Progenitor cell of endocrine pancreas (in vitro differentiated cells): ENCODE results near the gene DRICH1. TPM values are rescaled to one million over a fixed set of nuclear protein-coding genes. Genes with fewer than 3 reads are reported as not detected.
"Not testable (repeated sequence)": the region's sequence is repeated elsewhere in the genome, so short reads cannot be mapped to it uniquely, and the experiment has no call there.

Source experiments
- DNase-seq: peaks from one replicate; pipeline ENCODE4 v3.0.0; 2021; ENCODE audit warnings: low spot score; ENCODE audit not compliant: unreplicated experiment
- H3K27ac Mint-ChIP-seq: 2 replicates; pipeline ENCODE4 v1.8.0; 2021; ENCODE audit warnings: mild to moderate bottlenecking, moderate library complexity, mixed read lengths
- H3K27me3 Mint-ChIP-seq: 2 replicates; pipeline ENCODE4 v1.8.0; 2021; ENCODE audit warnings: mixed read lengths
- H3K36me3 Mint-ChIP-seq: 2 replicates; pipeline ENCODE4 v1.8.0; 2022; ENCODE audit warnings: mixed read lengths; ENCODE audit not compliant: insufficient read depth
- H3K4me1 Mint-ChIP-seq: 2 replicates; pipeline ENCODE4 v1.8.0; 2021; ENCODE audit warnings: low read depth, mixed read lengths
- H3K4me3 Mint-ChIP-seq: 2 replicates; pipeline ENCODE4 v1.8.0; 2021; ENCODE audit warnings: low read depth, mild to moderate bottlenecking, moderate library complexity, mixed read lengths
- H3K9me3 Mint-ChIP-seq: 2 replicates; pipeline ENCODE4 v1.8.0; 2021; ENCODE audit warnings: low read depth, mixed read lengths
- total RNA-seq: library from RNA; stranded (reverse); gene quantifications from 2 replicates; pipeline ENCODE4 v1.2.1, GENCODE V29; 2021
- TF ChIP-seq, protein P1 (sequence below): fragments of 200-600 bp; sonication (generic); IDR thresholded peaks from one replicate; pipeline ENCODE4 v1.5.0; 2021; ENCODE audit warnings: antibody characterized with exemption, mild to moderate bottlenecking; ENCODE audit not compliant: unreplicated experiment

The DRICH1 gene
- total RNA-seq, 1 donor from 2014 or later = 8.6 TPM

DNA sequence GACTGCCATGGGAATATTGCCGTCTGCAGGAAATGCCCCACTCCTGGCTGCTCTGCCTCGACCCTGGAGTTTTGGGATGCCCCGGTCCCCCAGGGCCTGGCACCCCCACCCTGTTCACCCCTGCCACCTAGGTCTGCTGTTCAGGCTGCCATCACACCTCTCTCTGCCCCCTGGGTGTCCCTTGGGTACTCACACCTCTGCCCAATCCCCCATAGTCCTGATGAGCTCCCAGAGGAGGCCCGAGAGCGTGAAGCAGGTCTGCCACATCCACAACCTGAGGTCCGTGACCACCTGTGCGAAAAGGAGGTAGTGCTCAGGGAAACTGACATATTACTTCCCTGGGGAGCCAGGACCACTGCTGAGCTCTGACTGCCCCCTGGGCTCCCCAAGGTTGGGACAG lies 20.2 kb upstream of the DRICH1 start:
- H3K36me3 Mint-ChIP-seq = peaks cover 7% of the 10 kb centered on the region
- no peaks in the 10 kb centered on the region for H3K27me3 Mint-ChIP-seq
- DNase-seq = no peak
- H3K4me3 Mint-ChIP-seq = no peak overlapping the region
- TF ChIP-seq, protein P1, sequence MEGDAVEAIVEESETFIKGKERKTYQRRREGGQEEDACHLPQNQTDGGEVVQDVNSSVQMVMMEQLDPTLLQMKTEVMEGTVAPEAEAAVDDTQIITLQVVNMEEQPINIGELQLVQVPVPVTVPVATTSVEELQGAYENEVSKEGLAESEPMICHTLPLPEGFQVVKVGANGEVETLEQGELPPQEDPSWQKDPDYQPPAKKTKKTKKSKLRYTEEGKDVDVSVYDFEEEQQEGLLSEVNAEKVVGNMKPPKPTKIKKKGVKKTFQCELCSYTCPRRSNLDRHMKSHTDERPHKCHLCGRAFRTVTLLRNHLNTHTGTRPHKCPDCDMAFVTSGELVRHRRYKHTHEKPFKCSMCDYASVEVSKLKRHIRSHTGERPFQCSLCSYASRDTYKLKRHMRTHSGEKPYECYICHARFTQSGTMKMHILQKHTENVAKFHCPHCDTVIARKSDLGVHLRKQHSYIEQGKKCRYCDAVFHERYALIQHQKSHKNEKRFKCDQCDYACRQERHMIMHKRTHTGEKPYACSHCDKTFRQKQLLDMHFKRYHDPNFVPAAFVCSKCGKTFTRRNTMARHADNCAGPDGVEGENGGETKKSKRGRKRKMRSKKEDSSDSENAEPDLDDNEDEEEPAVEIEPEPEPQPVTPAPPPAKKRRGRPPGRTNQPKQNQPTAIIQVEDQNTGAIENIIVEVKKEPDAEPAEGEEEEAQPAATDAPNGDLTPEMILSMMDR = no peak
- H3K4me1 Mint-ChIP-seq = no peaks in the 10 kb centered on the region
- H3K9me3 Mint-ChIP-seq = no peaks in the 10 kb centered on the region
- H3K27ac Mint-ChIP-seq = no peak overlapping the region

DNA sequence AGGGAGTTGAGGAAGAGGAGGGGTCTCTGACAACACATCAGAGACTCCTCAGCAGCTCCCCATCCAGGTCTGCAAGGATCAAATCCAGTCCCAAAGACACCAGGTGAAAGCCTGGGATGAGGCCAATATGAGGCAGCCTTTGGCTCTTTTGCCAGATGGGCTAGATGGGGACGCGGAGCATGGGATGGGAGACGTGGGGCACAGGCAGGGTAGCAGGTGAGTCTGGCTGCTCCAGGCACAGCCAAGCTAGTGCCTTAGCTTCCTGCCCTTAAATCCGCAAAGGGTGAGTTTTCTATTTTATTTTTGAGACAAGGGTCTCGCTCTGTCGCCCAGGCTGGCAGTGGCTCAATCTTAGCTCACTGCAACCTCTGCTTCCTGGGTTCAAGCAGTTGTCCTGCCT lies 19.6 kb upstream of the DRICH1 start:
- no peaks in the 10 kb centered on the region for H3K9me3 Mint-ChIP-seq
- no peaks in the 10 kb centered on the region for H3K4me1 Mint-ChIP-seq
- H3K4me3 Mint-ChIP-seq = no peak overlapping the region
- DNase-seq = no peak
- peaks cover 7% of the 10 kb centered on the region for H3K36me3 Mint-ChIP-seq
- H3K27me3 Mint-ChIP-seq = no peaks in the 10 kb centered on the region
- H3K27ac Mint-ChIP-seq = no peak overlapping the region
- TF ChIP-seq, protein P1 = no peak

DNA sequence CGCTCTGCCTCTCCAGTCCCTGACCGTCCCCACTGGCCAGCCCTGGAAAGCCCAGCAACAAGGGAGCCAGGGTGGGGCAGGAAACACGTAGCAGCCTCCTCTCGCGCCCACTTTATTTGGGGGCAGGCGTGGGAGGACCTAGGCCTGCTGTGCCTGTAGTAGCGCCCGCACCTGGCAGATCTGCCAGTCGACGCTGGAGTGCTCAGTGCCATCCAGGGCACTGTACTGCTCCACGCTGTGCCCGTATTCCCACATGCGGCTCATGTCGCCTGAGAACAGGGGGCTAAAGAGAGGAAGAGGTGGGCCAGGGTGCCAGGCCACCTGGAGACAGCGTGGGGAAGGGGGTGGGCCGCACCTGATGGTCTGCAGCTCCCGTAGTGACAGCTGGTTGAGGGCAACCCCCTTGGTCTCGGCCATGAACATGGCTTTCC lies 17.0 kb upstream of the DRICH1 start:
- Mint-ChIP-seq H3K36me3 (peaks cover 4% of the 10 kb centered on the region), H3K4me1 (no peaks in the 10 kb centered on the region), H3K27me3 (no peaks in the 10 kb centered on the region), H3K4me3 (no peak overlapping the region), H3K27ac (no peak overlapping the region), H3K9me3 (no peaks in the 10 kb centered on the region)
- no peak for DNase-seq
- TF ChIP-seq, protein P1 = no peak

DNA sequence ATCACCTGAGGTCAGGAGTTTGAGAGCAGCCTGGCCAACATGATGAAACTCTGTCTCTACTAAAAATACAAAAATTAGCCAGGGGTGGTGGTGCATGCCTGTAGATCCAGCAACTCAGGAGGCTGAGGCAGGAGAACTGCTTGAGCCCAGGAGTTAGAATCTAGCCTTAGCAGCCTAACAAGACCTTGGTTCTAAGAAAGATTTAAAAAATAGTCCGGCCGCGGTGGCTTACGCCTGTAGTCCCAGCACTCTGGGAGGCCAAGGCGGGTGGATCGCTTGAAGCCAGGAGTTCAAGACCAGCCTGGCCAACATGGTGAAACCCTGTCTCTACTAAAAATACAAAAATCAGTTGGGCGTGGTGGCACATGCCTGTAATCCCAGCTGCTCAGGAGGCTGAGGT lies 14.4 kb upstream of the DRICH1 start:
- H3K9me3 Mint-ChIP-seq, DNase-seq, H3K4me1 Mint-ChIP-seq, H3K36me3 Mint-ChIP-seq, H3K4me3 Mint-ChIP-seq, H3K27me3 Mint-ChIP-seq: not testable (repeated sequence)
- peak overlapping the region; percentile 45 for H3K27ac Mint-ChIP-seq

DNA sequence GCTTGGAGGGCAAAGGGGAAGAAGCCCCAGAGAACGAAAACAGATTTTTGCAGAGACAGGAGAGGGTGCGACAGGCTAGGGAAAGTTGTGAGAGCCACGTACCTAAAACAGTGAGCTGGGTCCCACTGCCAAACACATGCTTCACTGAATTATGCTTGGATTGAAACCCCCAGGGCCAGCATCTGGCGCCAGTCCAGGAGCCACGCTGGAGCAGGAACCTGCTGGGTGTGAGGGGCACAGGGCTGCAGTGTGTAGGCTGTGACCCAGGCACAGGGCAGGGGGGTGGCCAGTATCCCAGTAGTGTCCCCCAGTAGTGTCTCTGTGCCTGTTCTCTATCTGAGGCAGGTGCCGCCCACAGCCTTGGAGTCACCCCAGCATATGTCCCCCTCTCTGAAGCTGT lies 8.1 kb upstream of the DRICH1 start:
- H3K36me3 Mint-ChIP-seq, H3K27ac Mint-ChIP-seq, H3K4me1 Mint-ChIP-seq, H3K4me3 Mint-ChIP-seq, DNase-seq, H3K9me3 Mint-ChIP-seq, H3K27me3 Mint-ChIP-seq: not testable (repeated sequence)

DNA sequence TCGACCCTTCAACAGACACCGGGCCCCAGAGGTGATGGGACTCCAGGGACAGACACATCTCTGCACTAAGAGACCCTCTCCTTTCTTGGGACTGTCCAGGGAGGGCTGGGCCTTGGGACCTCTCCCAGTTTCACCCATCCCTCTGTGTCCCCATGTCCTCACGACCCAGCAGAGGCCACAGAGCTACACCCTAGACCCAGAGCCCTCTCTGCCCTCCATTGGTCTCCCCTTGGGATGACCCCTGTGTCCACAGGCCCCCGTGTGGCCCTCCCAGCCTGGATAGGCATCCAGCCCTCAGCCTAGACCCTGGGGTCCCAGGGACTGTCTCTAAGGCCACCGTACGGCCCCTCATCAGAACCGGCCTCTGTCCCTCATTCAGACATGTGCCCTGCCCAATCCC lies 7.5 kb upstream of the DRICH1 start:
- H3K27me3 Mint-ChIP-seq = no peaks in the 10 kb centered on the region
- peaks cover 8% of the 10 kb centered on the region for H3K36me3 Mint-ChIP-seq
- no peaks in the 10 kb centered on the region for H3K9me3 Mint-ChIP-seq
- no peak overlapping the region for H3K27ac Mint-ChIP-seq
- no peaks in the 10 kb centered on the region for H3K4me1 Mint-ChIP-seq
- no peak overlapping the region for H3K4me3 Mint-ChIP-seq
- TF ChIP-seq, protein P1 = no peak
- no peak for DNase-seq
